Measurements from ENCODE around the gene TTLL8.
"Not testable (repeated sequence)": the region's sequence is repeated elsewhere in the genome, so short reads cannot be mapped to it uniquely, and the experiment has no call there.

Gene TTLL8

DNA sequence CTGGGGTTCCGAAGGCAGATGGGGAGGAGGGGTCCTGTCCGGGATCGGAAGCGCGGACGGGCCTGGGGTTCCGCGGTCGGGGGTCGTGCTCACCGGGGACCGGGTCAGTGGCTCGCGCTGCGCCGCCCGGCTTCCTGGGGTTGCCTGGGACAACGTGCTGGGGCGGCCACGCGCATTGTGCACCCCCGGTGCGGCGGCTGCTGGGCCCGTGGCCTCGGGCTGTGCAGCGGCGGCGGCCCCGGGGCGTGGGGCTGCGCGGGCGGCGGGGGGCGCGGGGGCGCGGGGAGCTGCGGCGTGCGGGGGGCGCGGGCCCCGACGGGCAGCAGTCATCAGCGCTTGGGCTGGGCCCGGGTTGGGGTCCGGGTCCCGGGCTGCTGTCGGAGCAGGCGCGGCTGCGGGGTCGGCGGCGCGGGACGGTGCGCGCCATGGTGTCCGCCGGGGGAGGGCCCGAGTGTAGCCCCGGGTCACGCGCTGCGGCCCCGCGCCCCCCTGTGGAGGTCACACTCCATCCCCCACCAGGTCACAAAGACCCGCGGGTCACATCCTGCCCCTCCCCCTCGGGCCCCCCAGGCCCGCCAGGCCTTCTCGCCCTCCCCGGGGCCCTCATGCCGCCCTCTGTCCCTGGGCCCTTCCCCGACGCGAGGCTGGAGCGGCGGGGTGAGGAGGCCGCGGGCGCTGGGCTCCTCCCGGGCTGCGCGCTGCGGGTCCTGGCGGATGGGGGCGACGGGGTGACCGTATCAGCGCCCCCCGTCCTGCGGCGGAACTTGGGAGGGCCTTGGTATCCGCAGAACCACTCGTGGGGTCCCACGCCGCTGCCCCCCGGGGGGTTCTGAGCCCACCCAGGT, at the start of gene TTLL8:
TSS of gene TTLL8 (minus strand) at position 238 of the 845 bp plus-strand sequence.
- DNase-seq: no peak

- no peak for DNase-seq
Observed at GRCh38 chr22:50107529-50107928, 49.4 kb upstream of the TTLL8 start.

DNA sequence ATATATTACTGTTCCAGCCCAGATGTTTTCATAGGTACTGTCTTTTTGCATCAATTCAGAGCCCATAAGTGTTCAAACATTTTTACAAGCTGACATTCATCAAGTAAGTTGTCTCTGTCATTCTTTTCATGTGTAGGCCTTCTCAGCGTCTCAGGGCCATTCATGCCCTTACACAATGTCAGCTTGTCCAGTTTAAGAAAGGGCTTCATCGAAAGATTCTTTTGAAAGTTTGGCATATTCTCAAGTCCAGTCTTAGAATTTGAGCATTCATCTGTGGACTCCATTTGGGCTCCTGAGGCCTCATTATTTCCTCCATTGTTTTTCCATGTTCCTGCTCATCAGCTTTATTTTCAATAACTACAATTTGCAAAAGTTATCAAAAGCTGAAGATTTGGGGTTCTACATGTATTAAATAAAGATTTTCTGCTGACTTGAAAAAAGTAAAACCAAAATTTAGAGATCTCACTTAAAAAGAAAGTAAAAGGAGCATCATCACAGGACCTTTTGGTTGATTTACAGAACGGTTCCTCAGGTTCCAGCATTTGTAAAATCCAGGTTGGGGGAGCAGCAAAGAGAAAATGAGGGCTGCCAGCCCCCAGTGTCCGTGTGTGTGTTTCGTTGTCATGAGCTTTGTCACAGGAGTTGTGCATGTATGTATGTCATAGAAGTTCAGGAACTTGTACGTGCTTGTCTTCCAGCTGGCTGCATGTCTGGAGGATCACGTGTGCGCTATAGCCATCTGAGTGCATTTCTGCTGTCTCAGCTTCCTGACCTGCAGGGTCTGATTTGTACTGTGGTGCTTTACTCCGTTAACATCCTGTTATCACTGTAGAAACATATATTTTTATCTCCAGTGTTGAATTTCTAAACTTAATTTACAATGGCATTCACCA, 47.4 kb upstream of the TTLL8 start:
- no peak for DNase-seq

DNA sequence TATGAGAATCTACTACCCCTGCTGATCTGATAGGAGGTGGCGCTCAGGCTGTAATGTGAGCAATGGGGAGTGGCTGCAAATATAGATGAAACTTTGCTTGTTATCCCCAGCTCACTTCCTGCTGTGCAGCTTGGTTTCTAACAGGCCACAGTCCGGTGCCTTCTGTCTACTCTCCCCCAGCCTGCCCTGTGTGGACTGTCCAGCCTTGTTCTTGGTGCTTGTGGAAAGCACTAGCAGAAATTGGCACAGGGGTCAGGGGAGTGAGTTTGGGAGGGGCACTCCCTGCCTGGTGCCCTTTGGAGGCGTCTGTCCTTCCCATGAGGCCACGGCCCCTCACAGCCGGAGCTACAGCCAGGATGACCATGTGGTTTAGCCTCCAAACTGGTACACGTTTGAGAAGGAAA, 46.0 kb upstream of the TTLL8 start:
- DNase-seq: no peak

DNA sequence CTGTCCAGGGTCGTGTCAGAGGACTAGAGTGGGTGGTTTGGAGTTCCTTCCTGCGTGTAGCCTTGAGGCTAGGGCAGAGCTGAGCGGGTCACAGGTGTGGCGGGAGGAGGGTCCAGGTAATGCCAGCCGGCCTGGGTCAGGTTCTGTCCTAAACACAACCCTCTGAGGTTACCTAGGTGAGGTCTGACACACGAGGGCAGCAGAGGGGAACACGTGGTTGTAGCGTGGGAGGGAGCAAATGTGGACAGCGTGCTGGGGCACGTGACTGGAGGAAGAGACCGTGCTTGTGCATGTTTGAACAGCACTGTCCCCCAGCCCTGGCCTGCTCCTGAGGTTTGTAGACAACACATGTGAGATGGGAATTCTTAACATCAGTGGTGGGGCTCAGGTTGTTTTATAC, 44.8 kb upstream of the TTLL8 start:
- no peak for DNase-seq

DNA sequence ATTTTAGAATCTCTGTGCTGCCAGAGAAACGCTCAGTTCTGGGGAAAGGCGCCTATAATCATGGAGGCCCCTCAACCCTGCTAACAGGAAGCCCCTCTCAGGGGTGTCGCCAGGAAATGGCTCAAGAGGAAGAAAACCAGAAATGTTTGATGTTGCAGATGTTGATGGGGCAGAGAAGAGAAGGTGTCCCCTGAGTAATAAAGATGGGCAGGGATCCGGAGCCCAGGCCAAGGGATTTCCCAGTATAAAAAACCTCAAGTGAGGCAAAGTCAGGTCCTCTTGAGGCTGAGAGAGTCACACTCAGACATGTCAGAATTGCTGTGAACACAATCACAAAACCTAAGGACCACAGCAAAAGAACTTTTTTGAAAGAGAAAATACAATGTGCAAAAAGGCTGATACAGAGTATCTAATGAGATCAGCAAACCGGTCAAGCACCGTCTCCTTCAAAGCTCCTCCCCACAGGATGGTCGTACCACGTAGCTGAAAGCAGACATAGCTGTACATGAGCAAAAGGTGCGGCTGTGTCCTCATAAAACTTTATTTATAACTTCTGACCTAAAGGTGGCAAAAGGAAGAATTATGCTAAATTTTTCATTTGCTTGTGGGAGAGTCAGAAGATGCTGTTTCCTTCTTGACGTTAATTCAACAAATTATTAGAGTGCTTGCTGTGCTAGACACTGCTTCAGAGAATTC, 43.9 kb upstream of the TTLL8 start:
- no peak for DNase-seq

- DNase-seq: no peak
Observed at GRCh38 chr22:50098052-50098451, 40.0 kb upstream of the TTLL8 start.

DNA sequence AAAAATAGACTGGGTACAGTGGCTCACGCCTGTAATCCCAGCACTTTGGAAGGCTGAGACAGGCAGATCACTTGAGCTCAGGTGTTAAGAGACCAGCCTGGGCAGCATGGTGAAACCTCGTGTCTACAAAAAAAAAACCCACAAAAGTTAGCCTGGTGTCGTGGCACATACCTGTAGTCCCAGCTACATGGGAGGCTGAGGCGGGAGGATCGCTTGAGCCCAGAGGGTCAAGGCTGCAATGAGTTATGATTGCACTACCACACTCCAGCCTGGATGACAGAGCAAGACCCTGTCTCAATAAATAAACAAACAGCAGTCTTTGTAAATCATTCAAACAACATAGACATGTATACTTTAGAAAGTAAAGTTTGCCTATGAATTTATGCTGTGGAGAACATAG, 34.2 kb upstream of the TTLL8 start:
- DNase-seq: no peak

GRCh38 chr22:50091092-50091768, 33.1 kb upstream of the TTLL8 start:
- DNase-seq: no peak

DNA sequence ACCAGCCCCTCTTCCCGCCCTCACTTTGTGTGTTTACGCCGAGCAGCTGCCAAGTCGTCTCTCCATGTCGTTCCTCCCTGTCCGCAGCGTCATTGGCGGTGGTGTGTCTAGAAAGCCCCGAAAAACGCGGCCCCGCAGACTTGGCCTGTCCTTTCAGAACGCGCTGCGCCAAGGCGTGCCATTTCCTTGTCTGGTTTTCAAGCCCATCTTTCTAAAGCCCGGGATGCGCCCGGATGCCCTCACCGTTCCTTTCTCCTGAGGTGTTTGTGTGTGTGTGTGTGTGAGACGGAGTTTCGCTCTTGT, 32.3 kb upstream of the TTLL8 start:
- DNase-seq: no peak

- no peak for DNase-seq
Observed at GRCh38 chr22:50089682-50090411, 31.7 kb upstream of the TTLL8 start, which contains the start of gene MOV10L1. TSS of gene MOV10L1 (plus strand) at chr22:50090006. CDS start at chr22:50090089, 83 bp downstream.

- no peak for DNase-seq
Observed at GRCh38 chr22:50089231-50089630, 31.1 kb upstream of the TTLL8 start.

GRCh38 chr22:50088096-50088495, 30.0 kb upstream of the TTLL8 start:
- no peak for DNase-seq

- DNase-seq: no peak
Observed at GRCh38 chr22:50087646-50088045, 29.5 kb upstream of the TTLL8 start.

DNA sequence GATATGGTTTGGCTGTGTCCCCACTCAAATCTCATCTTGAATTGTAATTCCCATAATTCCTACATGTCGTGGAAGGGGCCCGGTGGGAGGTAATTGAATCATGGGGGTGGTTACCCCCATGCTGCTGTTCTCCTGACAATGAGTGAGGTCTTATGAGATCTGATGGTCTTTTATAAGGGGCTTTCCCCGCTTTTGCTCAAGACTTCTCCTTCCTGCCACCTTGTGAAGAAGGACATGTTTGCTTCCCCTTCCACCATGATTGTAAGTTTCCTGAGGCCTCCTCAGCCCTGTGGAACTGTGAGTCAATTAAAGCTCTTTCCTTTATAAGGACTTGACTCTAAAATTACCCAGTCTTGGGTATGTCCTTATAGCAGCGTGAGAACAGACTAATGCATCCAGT, 28.9 kb upstream of the TTLL8 start:
- DNase-seq: not testable (repeated sequence)

- no peak for DNase-seq
Observed at GRCh38 chr22:50086526-50086925, 28.4 kb upstream of the TTLL8 start.

DNA sequence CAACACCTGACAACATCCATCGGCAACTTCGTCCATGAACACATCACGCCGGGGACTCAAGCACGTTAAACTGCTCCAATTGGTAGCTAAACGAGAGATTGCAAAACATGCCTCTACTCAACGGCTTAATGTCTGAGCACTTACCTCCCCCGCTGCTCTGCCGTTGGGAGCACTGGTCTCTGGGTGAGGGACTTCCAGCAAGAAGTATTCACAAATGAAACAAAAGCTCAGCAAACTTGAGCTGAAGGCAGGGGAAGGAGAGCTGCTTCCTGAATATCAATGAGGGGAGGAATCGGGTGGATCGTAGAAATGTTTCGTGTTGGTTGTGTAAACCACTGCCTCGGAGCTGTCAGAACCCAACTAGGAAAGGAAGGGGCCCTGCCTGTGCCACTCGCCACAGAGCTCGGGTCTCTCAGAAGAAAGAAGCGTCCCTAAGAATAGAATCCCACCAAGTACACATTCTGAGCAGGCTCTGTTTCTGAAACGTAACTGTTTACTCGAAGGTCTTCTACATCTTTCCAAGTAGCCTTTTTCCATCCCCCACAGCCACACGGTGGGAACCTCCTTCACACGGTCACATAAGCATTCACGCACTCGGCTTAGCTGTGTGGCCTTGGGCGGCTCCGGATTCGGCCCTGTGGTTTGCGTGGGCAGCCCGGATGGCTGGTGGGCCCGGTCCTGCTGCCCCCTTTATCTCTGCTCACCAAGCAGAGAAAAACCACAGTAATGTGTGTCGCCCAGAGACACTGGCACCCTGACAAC, 27.3 kb upstream of the TTLL8 start, which contains the start of gene MLC1:
TSS of gene MLC1 (minus strand) at position 216 of the 762 bp plus-strand sequence. CDS start 524 bp downstream, outside the sequence.
- DNase-seq: no peak

GRCh38 chr22:50084614-50085021, 26.5 kb upstream of the TTLL8 start:
- DNase-seq: no peak

DNA sequence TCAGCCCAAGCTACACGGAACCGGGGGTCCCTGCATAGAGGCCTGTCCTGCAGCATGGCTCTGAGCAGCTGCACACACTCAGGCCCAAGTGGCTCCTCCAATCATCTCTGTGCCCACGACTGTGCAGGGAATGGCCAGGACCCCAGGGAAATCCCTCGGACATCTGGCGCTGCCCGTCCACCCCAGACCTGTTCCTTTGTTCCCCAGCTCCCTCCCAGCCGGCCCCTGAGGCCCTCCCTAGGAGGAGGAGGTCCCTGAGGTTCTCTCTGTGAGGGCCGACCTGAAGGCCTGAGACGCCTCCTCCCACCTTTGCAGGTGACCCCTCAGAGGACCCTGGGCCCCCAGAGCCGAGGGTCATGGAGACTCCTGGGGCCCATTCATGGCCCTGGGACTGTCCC, 26.0 kb upstream of the TTLL8 start:
- no peak for DNase-seq

DNA sequence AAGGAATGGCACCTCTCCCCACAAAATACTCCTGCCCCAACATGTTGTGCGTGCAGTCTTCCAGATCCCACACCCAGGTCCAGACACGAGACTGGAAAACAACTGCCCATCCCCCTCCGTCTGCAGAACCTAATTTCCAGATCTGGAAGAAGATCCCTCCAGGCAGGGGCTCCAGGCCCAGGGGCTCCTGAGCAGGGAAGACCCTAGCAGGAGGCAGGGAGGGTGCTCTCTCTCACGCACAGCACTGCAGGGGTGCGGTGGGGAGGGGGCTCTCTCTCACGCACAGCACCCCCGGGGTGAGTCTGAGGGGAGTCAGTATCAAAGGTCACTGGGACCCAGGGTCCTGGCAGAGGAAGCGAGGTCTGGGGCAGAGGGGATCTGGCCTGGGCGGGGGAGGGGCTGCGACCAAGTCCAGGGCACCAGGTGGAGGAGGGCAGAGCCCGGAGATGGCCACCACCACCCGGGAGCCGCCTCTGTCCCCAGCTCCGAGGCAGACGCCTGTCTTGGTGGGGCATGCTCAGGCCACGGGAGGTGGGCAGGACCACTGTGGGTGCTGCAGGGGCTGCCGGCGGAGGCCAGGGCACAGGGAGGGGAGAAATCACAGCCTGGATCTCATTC, 25.5 kb upstream of the TTLL8 start:
- no peak for DNase-seq
